Measurements from ENCODE around the gene CREB3L2.

CREB3L2 gene

DNA sequence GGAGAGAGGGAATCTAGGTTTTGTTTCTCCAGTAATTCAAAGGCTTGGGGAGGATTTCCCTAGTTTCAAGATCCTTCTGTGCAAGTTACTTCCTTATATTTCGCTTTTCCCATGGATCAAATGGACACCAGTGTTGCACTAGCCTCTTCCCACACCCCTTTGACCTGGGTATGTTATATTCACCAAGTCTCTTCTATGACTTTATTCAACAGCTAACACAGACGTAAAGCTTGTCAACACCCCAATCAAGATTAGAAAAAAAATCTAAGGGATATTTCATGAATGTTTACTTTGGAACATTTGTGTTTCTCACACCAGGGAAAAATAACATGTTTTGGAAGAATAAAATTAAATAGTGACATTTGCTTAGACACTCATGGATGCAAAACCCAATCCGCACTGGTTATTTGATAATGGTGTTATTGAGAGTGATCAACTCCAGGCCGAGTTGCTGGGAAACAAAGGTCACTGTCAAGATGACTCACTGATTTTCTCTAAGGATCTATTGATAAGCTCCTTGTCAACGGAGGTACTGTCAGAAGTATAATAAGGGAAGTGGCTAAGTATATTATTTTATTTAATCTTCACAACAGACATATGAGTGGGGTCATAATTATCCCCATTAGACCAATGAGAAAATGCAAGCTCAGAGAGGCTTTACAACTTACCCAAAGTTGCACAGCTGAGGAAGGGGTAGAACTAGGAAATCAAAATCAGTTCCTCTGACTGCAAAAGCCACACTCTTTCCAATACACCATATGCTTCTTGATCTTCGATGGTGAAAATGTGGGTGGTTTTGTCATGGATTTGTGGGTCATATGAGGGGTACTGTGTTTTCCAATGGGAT is 52.2 kb downstream of the CREB3L2 start:
- Mint-ChIP-seq H3K36me3 (no peaks in the 10 kb centered on the region), H3K27me3 (no peaks in the 10 kb centered on the region), H3K27ac (no peak overlapping the region), H3K4me3 (no peak overlapping the region), H3K9me3 (ENCODE audit: low read depth) (no peaks in the 10 kb centered on the region), H3K4me1 (ENCODE audit: low read depth) (peaks cover 6% of the 10 kb centered on the region)

DNA sequence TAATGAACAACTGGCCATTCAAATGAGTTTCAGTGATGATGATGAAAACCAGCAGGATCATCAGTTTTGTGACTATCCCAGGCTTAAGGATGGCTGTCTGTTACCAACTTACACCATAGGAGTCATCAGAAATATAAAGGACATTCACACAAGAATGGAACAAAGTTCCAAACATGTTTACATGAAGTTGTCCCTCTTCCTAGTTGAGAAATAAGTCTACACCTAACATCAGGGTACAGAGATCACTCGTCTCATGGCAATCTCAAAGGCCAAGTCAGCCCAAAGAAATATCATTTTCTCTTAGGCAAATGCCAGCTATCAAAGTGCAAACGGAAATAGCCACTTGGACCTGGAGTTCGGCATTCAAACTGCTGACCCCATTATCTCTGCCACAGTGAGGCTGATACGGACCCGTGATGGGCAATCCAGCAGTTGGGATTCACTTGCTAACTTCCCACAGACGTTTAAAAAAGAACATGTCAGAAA is 53.0 kb downstream of the CREB3L2 start:
- Mint-ChIP-seq H3K4me1 (ENCODE audit: low read depth) (peaks cover 6% of the 10 kb centered on the region), H3K27ac (no peak overlapping the region), H3K27me3 (no peaks in the 10 kb centered on the region), H3K4me3 (no peak overlapping the region), H3K36me3 (no peaks in the 10 kb centered on the region), H3K9me3 (ENCODE audit: low read depth) (no peaks in the 10 kb centered on the region)

DNA sequence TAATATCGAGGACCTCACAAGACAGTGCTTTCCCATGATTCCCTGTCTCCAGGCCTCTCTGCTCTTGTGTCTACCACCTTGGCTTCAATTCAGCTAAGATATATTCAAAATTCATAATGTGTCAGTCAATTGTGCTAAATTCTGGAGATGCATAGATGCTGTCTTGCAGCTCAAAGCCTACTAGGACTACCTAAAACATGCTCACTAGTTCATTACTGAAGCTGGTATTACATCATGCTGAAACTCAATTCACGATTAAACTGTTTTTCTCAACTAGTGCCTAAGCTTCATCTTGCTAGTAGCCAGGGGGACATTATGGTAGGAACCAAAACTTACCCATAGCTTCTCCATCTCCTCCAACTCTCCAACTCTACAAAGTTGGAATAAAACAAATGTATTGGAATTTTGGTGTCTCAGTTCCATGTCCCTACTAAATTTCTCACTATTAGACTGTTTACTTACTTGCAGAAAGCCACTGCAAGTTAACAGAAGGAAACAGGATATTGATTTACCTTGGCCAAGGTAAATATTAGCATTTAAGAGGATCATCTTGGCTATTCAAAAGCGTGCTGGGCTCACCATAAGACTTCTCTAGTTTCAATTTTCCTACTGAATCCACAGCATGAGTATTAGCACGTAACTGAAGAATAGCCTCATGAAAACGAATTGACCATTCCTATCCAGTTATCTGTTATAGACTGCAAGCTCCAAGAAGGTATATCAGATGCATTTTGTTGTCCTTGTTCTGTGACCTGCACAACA is 53.6 kb downstream of the CREB3L2 start:
- Mint-ChIP-seq H3K4me3 (no peak overlapping the region), H3K4me1 (ENCODE audit: low read depth) (peaks cover 6% of the 10 kb centered on the region), H3K9me3 (ENCODE audit: low read depth) (no peaks in the 10 kb centered on the region), H3K36me3 (no peaks in the 10 kb centered on the region), H3K27me3 (no peaks in the 10 kb centered on the region), H3K27ac (no peak overlapping the region)

DNA sequence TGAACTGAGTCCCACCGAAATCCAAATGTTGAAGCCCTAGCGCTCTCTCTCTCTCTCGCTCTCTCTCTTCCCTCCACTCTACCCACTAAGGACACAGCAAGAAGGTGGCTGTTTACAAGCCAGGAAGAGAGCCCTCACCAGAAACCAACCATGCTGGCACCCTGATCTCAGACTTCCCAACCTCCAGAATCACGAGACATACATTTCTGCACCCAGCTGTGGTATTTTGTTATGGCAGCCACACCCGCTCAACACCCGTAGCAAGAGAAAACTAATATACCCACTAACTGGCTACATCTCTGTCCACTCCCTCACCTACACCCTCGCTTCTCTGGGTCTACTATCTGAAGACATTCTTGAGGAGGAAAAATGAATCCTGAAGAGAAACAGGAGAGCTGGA is 54.8 kb downstream of the CREB3L2 start:
- H3K27me3 Mint-ChIP-seq, result no peaks in the 10 kb centered on the region
- no peak overlapping the region for H3K27ac Mint-ChIP-seq
- H3K4me1 Mint-ChIP-seq (ENCODE audit: low read depth), result peaks cover 6% of the 10 kb centered on the region
- H3K9me3 Mint-ChIP-seq (ENCODE audit: low read depth), result no peaks in the 10 kb centered on the region
- H3K4me3 Mint-ChIP-seq, result no peak overlapping the region
- H3K36me3 Mint-ChIP-seq, result no peaks in the 10 kb centered on the region

DNA sequence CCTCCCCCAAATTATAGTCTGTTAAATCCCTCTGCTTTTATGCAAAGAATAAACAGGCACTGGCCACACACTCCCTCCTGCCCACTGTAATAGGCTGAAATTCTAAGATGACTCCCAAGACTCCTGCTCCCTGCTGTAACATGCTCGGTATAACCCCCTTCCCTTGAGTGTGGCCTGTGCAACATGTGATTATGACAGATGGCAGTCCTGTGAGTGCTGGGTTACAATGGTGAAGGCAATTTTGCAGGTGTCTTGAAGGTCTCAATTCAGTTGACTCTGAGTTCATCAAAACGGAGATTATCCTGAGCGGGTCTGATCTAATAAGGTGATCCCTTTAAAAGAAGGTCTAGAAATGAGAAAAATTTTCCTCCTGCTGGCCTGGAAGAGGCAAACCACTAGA is 55.9 kb downstream of the CREB3L2 start:
- no peak overlapping the region for H3K4me3 Mint-ChIP-seq
- H3K27me3 Mint-ChIP-seq, result no peaks in the 10 kb centered on the region
- no peak overlapping the region for H3K27ac Mint-ChIP-seq
- H3K4me1 Mint-ChIP-seq (ENCODE audit: low read depth), result peaks cover 6% of the 10 kb centered on the region
- H3K9me3 Mint-ChIP-seq (ENCODE audit: low read depth), result no peaks in the 10 kb centered on the region
- no peaks in the 10 kb centered on the region for H3K36me3 Mint-ChIP-seq

DNA sequence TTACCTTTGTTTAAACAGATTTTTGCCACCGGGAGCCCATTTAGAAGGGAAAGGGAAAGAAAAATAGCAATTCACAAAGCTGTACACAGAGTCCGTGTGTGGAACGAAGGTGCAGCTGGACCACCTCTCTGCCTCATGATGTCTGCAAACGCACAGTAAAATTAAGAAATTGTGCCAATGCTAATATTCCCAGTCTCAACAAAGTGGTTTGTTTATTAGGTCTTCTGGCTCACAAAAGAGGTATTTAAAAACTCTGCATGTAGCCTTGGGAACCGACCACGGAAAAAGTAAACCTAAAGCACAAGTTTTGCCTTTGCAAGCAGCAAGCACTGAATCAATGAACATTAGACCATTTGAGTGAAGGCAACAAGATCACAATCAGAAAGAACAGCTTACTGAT is 57.7 kb downstream of the CREB3L2 start:
- no peaks in the 10 kb centered on the region for H3K4me1 Mint-ChIP-seq (ENCODE audit: low read depth)
- H3K27ac Mint-ChIP-seq, result no peak overlapping the region
- no peaks in the 10 kb centered on the region for H3K27me3 Mint-ChIP-seq
- H3K4me3 Mint-ChIP-seq, result no peak overlapping the region
- no peaks in the 10 kb centered on the region for H3K36me3 Mint-ChIP-seq
- H3K9me3 Mint-ChIP-seq (ENCODE audit: low read depth), result no peaks in the 10 kb centered on the region

DNA sequence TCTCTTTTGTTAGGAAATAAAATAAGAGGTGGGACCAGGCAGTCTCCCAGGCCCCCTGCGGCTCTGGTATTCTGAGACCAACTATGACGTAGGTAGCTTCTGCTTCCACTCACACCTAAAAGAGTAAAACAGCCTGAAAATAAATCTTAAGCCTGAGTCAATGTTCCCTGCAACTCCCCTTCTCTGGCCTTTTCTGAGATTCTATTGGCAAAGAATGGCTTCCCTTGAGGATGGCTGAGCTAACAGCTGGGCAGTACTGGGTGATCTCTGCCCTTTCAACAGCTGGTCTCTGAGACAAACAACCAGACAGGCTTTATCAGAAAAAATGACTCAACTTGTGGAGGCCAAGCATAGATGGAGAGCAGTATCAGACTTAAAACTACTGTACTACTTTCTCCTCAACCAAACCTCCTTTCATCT is 58.7 kb downstream of the CREB3L2 start:
- H3K4me3 Mint-ChIP-seq, result no peak overlapping the region
- no peaks in the 10 kb centered on the region for H3K36me3 Mint-ChIP-seq
- H3K27ac Mint-ChIP-seq, result no peak overlapping the region
- no peaks in the 10 kb centered on the region for H3K4me1 Mint-ChIP-seq (ENCODE audit: low read depth)
- H3K27me3 Mint-ChIP-seq, result no peaks in the 10 kb centered on the region
- no peaks in the 10 kb centered on the region for H3K9me3 Mint-ChIP-seq (ENCODE audit: low read depth)

DNA sequence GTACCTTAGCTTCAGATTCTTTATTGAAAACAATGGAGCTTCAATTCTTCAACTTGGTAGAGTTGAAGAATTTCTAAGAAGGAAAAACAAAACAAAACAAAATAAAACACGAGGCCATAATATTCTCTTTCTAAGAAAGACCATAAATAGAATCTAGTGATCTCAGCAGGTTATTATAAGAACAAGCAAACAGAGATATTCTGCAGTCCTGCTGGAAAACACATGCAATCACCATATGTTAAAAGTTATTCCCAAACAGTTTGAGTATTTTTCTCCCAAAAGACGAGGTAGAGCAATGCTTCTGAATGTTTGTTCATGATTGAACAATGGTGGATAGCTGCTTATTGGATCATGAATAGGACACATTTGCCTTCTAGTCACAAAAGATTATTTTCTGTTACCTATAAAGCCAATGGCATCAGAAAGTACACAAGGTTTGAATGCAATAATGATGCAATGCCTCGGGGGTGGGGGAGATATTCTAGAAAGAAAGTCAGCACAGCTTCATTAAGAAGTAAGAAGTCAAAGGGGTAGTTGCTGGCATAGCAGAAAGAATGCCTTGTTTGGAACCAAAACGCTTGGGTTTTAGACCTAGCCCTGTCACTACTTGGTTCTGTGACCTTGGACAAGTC is 59.3 kb downstream of the CREB3L2 start:
- Mint-ChIP-seq H3K4me3 (no peak overlapping the region), H3K27ac (no peak overlapping the region), H3K36me3 (no peaks in the 10 kb centered on the region), H3K9me3 (ENCODE audit: low read depth) (no peaks in the 10 kb centered on the region), H3K27me3 (no peaks in the 10 kb centered on the region), H3K4me1 (ENCODE audit: low read depth) (no peaks in the 10 kb centered on the region)

DNA sequence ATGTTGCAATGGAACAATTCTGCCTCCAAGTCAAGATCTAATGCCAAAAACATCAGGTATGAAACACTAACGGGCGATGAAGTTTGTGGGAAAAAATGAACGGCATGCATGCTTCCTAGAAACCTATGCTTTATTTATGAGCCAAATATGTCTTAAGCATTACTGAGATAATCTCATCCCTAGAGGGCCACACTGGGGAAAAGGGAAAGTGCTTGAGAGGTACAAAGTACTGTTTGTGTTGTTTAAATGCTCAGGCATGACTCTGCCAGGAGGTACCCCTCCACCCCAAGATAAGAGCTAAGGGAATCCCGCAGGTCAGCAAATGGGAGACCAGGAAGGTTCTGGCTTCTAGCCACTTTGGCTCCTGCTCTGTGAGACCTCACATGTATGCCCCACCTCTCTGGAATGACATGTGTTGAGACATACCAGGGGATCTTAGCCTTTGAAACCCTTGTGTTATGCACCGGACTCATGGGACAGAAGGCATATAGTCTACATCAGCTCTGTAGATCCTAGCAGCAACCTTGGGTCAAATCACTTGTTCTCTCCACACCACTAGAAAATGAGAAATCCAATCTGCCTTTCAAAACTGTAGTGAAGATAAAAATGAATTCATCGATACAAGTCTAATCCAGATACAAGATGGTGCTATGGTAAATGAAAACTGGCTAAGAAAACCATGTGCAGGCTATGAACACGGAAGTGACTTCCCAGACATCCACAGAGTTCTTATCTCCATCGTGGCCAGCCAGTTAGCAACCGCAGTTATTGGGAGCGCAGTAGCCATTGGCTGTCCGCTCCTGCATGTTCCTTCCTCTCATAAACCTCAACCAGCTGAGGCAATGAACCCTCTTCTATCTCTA is 61.0 kb downstream of the CREB3L2 start:
- Mint-ChIP-seq H3K9me3 (ENCODE audit: low read depth) (no peaks in the 10 kb centered on the region), H3K4me3 (no peak overlapping the region), H3K27me3 (no peaks in the 10 kb centered on the region), H3K4me1 (ENCODE audit: low read depth) (peaks cover 3% of the 10 kb centered on the region), H3K36me3 (no peaks in the 10 kb centered on the region), H3K27ac (no peak overlapping the region)

DNA sequence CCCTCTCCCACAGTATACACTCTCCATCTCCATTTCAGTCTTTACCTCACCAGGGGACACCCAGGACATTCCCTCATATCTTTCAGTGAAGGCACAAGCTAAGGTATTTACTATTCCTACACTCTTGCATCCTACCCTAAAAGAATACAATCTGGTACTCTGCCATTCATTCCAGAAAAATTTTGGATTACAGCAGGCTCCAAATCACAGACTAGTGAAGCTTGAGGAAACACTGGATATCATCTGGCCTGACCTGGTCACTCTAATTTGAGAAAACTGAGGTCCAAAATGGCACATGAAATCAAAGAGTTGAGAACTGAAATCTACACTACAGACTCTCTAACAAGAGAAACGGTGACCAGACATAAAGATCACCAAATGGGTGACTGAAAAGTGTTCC is 61.7 kb downstream of the CREB3L2 start:
- Mint-ChIP-seq H3K4me1 (ENCODE audit: low read depth) (peaks cover 9% of the 10 kb centered on the region), H3K27ac (no peak overlapping the region), H3K27me3 (no peaks in the 10 kb centered on the region)

DNA sequence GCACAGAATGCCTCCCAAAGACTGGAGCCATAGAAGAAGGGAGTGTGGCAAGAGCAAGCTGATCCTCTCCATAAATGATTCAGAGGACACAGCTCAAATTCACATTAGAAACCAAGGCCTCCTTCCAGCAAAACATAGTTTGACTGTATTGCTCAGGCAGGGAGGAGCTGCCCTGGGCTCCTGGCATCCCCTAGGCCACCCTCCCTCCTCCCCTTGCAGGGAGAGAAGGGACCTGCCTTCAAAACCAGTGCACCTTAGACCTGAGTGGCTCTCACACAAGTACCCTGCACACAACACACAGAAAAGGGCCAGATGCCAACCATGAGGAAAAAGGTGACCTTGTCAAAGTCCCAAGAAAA is 64.7 kb downstream of the CREB3L2 start:
- peaks cover 31% of the 10 kb centered on the region for H3K4me1 Mint-ChIP-seq (ENCODE audit: low read depth)

More for the DNA sequence above, 61.7 kb downstream of the CREB3L2 start:
- Mint-ChIP-seq H3K4me3 (no peak overlapping the region), H3K9me3 (ENCODE audit: low read depth) (no peaks in the 10 kb centered on the region), H3K36me3 (no peaks in the 10 kb centered on the region)

DNA sequence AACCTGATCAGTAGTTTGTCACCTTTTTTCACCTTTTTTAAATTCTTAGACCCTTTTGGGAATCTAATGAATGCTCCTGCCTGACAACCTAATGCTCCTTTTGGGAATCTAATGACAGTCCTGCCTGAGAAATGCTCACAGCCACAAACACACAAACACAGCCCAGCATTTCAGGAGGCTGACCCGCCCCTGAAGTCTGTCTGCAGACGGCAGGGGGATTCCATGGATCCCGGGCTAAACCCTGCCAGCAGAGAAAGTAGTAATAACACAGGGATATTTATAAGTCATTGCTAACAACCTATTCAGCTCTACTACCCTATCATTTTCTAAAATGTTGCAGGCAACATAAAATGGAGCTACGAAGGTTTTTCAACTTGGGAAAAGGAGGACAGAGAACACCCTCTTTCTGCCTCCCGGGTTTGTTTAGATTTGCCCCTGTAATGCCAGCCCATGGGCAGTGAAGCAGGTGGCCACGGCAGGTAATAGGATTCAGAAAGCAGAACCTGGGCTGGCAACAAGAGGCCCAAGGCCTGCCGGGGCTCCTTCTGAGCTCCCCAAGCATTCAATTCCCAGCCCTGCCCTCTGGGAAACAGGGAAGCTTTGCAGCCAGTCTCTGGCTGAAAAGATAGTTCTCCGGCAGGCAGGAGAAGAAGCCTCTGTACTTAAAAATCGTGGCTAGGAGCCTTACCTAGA is 65.2 kb downstream of the CREB3L2 start:
- no peak overlapping the region for H3K4me3 Mint-ChIP-seq
- H3K36me3 Mint-ChIP-seq, result peaks cover 6% of the 10 kb centered on the region
- H3K9me3 Mint-ChIP-seq (ENCODE audit: low read depth), result no peaks in the 10 kb centered on the region
- peak overlapping the region; percentile 66 for H3K27ac Mint-ChIP-seq
- peaks cover 31% of the 10 kb centered on the region for H3K4me1 Mint-ChIP-seq (ENCODE audit: low read depth)
- H3K27me3 Mint-ChIP-seq, result no peaks in the 10 kb centered on the region

More for the DNA sequence above, 64.7 kb downstream of the CREB3L2 start:
- Mint-ChIP-seq H3K36me3 (peaks cover 6% of the 10 kb centered on the region), H3K27me3 (no peaks in the 10 kb centered on the region), H3K9me3 (ENCODE audit: low read depth) (no peaks in the 10 kb centered on the region), H3K27ac (no peak overlapping the region), H3K4me3 (no peak overlapping the region)

DNA sequence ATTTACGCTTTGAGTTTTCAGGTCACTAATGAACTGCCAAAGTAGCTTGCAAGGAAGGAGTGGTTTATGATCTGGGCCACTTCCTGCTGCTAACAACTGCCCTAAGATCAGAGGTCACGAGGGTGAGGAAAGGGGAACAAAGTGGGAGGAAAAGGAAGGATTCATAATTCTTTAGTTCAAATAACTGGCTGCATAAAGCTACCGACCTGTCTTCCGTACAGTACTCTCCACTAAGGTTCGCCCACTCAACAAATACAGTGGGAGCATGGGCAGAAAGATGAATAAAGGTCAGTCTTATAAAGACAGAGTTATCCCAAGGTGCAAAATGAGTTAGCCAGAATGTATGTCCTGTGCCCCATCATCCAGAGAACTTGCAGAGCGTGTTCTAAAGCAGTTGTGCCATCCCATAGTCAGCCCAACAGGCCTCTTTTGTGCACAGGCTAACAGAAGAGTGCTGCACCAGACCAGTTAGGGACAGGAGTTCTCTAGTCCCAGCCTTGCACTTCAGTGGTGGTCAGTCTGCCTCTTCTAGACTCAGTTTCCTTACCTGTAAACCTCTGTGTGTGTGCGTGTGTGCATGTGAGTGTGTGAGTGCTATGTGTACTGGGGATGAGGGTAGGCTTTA is 65.9 kb downstream of the CREB3L2 start:
- H3K4me1 Mint-ChIP-seq (ENCODE audit: low read depth), result peaks cover 31% of the 10 kb centered on the region
- H3K9me3 Mint-ChIP-seq (ENCODE audit: low read depth), result no peaks in the 10 kb centered on the region
- H3K36me3 Mint-ChIP-seq, result peaks cover 6% of the 10 kb centered on the region
- H3K27ac Mint-ChIP-seq, result peak overlapping the region; percentile 66
- H3K4me3 Mint-ChIP-seq, result peak overlapping the region; percentile 40
- H3K27me3 Mint-ChIP-seq, result no peaks in the 10 kb centered on the region
